Measurements from ENCODE around the gene NATD1.

- TF ChIP-seq, protein P1, sequence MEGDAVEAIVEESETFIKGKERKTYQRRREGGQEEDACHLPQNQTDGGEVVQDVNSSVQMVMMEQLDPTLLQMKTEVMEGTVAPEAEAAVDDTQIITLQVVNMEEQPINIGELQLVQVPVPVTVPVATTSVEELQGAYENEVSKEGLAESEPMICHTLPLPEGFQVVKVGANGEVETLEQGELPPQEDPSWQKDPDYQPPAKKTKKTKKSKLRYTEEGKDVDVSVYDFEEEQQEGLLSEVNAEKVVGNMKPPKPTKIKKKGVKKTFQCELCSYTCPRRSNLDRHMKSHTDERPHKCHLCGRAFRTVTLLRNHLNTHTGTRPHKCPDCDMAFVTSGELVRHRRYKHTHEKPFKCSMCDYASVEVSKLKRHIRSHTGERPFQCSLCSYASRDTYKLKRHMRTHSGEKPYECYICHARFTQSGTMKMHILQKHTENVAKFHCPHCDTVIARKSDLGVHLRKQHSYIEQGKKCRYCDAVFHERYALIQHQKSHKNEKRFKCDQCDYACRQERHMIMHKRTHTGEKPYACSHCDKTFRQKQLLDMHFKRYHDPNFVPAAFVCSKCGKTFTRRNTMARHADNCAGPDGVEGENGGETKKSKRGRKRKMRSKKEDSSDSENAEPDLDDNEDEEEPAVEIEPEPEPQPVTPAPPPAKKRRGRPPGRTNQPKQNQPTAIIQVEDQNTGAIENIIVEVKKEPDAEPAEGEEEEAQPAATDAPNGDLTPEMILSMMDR (IDR thresholded peaks at IDR 0.05): no peak
- no peak for TF ChIP-seq POLR2A (IDR thresholded peaks at IDR 0.05)
Observed at GRCh38 chr17:21201298-21201595, 52.0 kb downstream of the NATD1 start.
